Measurements from ENCODE around the gene LHFPL2. TPM values are rescaled to one million over a fixed set of nuclear protein-coding genes. Genes with fewer than 3 reads are reported as not detected.

The LHFPL2 gene
- total and polyA plus RNA-seq, 4 donors = 6.5 to 49.4 (median 47.7) TPM

DNA sequence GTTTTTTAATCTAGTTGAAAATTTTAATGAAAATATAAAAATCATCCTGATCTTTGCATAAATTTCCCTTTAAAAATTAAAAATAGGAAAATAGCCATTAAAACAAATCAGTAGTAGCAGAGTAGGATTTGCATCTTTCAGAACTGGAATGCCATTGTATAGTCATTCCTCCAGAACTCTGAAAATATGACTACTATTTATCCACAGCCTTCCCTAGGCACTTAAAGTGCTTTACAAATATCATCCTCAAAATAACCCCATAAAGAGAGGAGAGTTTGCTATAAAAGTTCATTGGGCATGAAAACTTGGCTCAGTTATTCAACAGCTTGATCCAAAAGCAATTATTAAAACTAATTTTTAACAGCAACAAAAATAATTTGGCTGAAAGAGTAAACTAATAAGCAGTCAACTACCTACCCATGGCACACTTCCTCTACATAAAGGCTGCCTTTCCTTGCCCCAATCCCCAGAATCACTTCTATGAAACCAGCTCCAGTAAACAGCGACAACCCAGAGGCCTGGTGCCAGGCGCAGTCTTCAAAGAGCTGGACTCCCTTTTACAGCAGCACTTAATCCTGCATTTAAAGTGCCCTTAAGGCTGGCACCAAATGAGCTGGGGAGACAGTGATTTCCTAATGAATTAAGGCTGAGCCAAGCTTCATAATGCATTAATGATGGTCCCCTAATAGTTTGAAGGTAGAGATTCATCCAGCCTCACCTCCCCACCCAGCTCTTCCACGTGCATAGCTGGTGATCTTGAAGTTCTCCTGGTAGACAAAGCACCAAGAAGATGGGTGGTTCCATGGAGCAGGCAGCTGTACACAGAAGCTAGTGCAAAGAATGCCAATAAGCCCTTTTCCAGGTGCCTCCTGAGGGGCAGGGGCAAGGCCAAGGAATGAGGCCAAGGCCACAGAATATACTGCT is 36.1 kb downstream of the LHFPL2 start:
- no peak overlapping the region for H3K4me3 ChIP-seq
- no peak for TF ChIP-seq CTCF (IDR thresholded peaks at IDR 0.05; ENCODE audit: control extremely low read depth, extremely low read depth)
- H3K36me3 ChIP-seq (ENCODE audit: control insufficient read depth in 4 of 4, insufficient read depth in 4 of 4, low read length in 4 of 4) = peaks cover 0 to 12% (median 3%) of the 10 kb centered on the region in 4 donors
- 74 to 85% methylated on average over 3 of the region's 3 CpGs for WGBS, 2 donors
- H3K9me3 ChIP-seq (ENCODE audit: control insufficient read depth in 4 of 4, insufficient read depth in 3 of 4, low read length in 3 of 4) = no peaks in the 10 kb centered on the region
- no peak for ATAC-seq (ENCODE audit: insufficient read depth, low FRiP score)
- no peak for DNase-seq
- H3K4me1 ChIP-seq (ENCODE audit: control insufficient read depth in 5 of 5, insufficient read depth in 5 of 5, low read length in 5 of 5) = peaks cover 0 to 9% (median 0%) of the 10 kb centered on the region in 5 donors
- H3K27ac ChIP-seq (ENCODE audit: low read depth in 1 of 2, low read length in 1 of 2) = no peak overlapping the region
- H3K9ac ChIP-seq (ENCODE audit: insufficient read depth in 1 of 2, low read length in 2 of 2) = no peak overlapping the region
- no peaks in the 10 kb centered on the region for H3K27me3 ChIP-seq (ENCODE audit: control insufficient read depth in 3 of 3, insufficient read depth in 3 of 3, low read length in 2 of 3)

- Histone ChIP-seq H3K36me3 (ENCODE audit: control insufficient read depth in 4 of 4, insufficient read depth in 4 of 4, low read length in 4 of 4) (peaks cover 0 to 15% (median 4%) of the 10 kb centered on the region in 4 donors), H3K4me3 (no peak overlapping the region), H3K9ac (ENCODE audit: insufficient read depth in 1 of 2, low read length in 2 of 2) (no peak overlapping the region), H3K4me1 (ENCODE audit: control insufficient read depth in 5 of 5, insufficient read depth in 5 of 5, low read length in 5 of 5) (peaks cover 0 to 10% (median 0%) of the 10 kb centered on the region in 5 donors), H3K27me3 (ENCODE audit: control insufficient read depth in 3 of 3, insufficient read depth in 3 of 3, low read length in 2 of 3) (no peaks in the 10 kb centered on the region), H3K27ac (ENCODE audit: low read depth in 1 of 2, low read length in 1 of 2) (no peak overlapping the region), H3K9me3 (ENCODE audit: control insufficient read depth in 4 of 4, insufficient read depth in 3 of 4, low read length in 3 of 4) (no peaks in the 10 kb centered on the region)
- ATAC-seq (ENCODE audit: insufficient read depth, low FRiP score) (no peak), DNase-seq (no peak)
- TF ChIP-seq CTCF (IDR thresholded peaks at IDR 0.05; ENCODE audit: control extremely low read depth, extremely low read depth) = no peak
- WGBS, 2 donors = 83 to 90% methylated on average over 4 of the region's 4 CpGs
Observed at GRCh38 chr5:78611126-78611605, 37.4 kb downstream of the LHFPL2 start.

- Histone ChIP-seq H3K4me1 (ENCODE audit: control insufficient read depth in 5 of 5, insufficient read depth in 5 of 5, low read length in 5 of 5) (peaks cover 0 to 10% (median 0%) of the 10 kb centered on the region in 5 donors), H3K27me3 (ENCODE audit: control insufficient read depth in 3 of 3, insufficient read depth in 3 of 3, low read length in 2 of 3) (no peaks in the 10 kb centered on the region), H3K9ac (ENCODE audit: insufficient read depth in 1 of 2, low read length in 2 of 2) (no peak overlapping the region), H3K27ac (ENCODE audit: low read depth in 1 of 2, low read length in 1 of 2) (no peak overlapping the region), H3K9me3 (ENCODE audit: control insufficient read depth in 4 of 4, insufficient read depth in 3 of 4, low read length in 3 of 4) (no peaks in the 10 kb centered on the region), H3K36me3 (ENCODE audit: control insufficient read depth in 4 of 4, insufficient read depth in 4 of 4, low read length in 4 of 4) (peaks cover 0 to 12% (median 4%) of the 10 kb centered on the region in 4 donors), H3K4me3 (no peak overlapping the region)
- 85 to 94% methylated on average over 3 of the region's 3 CpGs for WGBS, 2 donors
- no peak for ATAC-seq (ENCODE audit: insufficient read depth, low FRiP score)
- DNase-seq = no peak
- no peak for TF ChIP-seq CTCF (IDR thresholded peaks at IDR 0.05; ENCODE audit: control extremely low read depth, extremely low read depth)
Observed at GRCh38 chr5:78610636-78611035, 37.9 kb downstream of the LHFPL2 start.
